K562 (cell line): ENCODE data around the gene TTC31. TPM values are rescaled to one million over a fixed set of nuclear protein-coding genes. Genes with fewer than 3 reads are reported as not detected.

Source experiments
- ATAC-seq: fragments of 200-7000 bp; cut with Tn5 transposase; 3 replicates; pipeline ENCODE4 v1.9.1; 2020; ENCODE audit warnings: moderate library complexity
- BruUV-seq: library from RNA; stranded (reverse); fragments of 400-500 nt; replicated peaks from 2 replicates; lab custom pipeline; 2021; lab: Mats Ljungman, UMichigan
- CTCF ChIA-PET: fragments of 300-600 bp; formaldehyde crosslinking; extraction: SDS; loops from one replicate; lab custom pipeline; 2021; ENCODE audit warnings: low intra/inter-chr PET ratio; lab: Yijun Ruan, JAX
- POLR2A ChIA-PET: fragments of 300-600, 350-650 bp; sonication (Branson Sonifier 250); formaldehyde crosslinking; extraction: SDS; loops from one replicate; lab custom pipeline; 2021; ENCODE audit warnings: antibody characterized with exemption, inconsistent platforms; lab: Yijun Ruan, JAX
- DNase-seq, 4 experiments: peaks; one replicate each; pipeline versions ENCODE4 v3.0.0 to v3.0.0-alpha.2; 2011 to 2018; ENCODE audit warnings: low spot score in 3 of 4, mixed read lengths in 3 of 4; ENCODE audit errors: extremely low read depth in 1 of 4
- FAIRE-seq: peaks from 2 replicates; lab custom pipeline; 2011; peaks lifted over from hg19 to GRCh38; lab: Jason Lieb, UNC
- H2AFZ ChIP-seq: 2 replicates; pipeline ENCODE4 v1.6.0; 2011; ENCODE audit warnings: low read depth, low read length, control low read depth, inconsistent platforms
- H3K27ac ChIP-seq: fragments of 200-600 bp; 3 replicates; pipeline ENCODE4 v1.8.0; 2011; ENCODE audit warnings: low read depth, mild to moderate bottlenecking, control low read depth, inconsistent platforms, low read length, moderate library complexity, mixed read lengths; ENCODE audit errors: extremely low read depth
- H3K27me3 ChIP-seq, 2 experiments: fragments of 300-600 bp in 1 of 2; 2 replicates in 1 of 2; 3 replicates in 1 of 2; pipeline versions ENCODE4 v1.6.0 to v1.8.0; 2011; ENCODE audit warnings: inconsistent platforms in 2 of 2, low read length in 2 of 2, mild to moderate bottlenecking in 1 of 2, mixed read lengths in 1 of 2, moderate library complexity in 1 of 2; ENCODE audit not compliant: control insufficient read depth in 2 of 2, insufficient read depth in 2 of 2
- H3K36me3 ChIP-seq: fragments of 300-600 bp; 3 replicates; pipeline ENCODE4 v1.8.0; 2011; ENCODE audit warnings: mild to moderate bottlenecking, low read length, inconsistent platforms; ENCODE audit not compliant: control insufficient read depth, insufficient read depth
- H3K4me1 ChIP-seq, 2 experiments: fragments of 200-600 bp in 1 of 2; replicated peaks in 1 of 2; 2 replicates in 1 of 2; 3 replicates in 1 of 2; pipeline versions ENCODE4 v1.5.1 to v1.8.0; 2011; ENCODE audit warnings: inconsistent platforms in 2 of 2, low read length in 2 of 2, mild to moderate bottlenecking in 1 of 2, mixed read lengths in 1 of 2, moderate library complexity in 1 of 2; ENCODE audit not compliant: control insufficient read depth in 2 of 2, insufficient read depth in 2 of 2
- H3K4me2 ChIP-seq: 2 replicates; pipeline ENCODE4 v1.6.1; 2011; ENCODE audit warnings: low read length, control low read depth, inconsistent platforms, mixed read lengths; ENCODE audit not compliant: insufficient read depth
- H3K4me3 ChIP-seq: fragments of 200-600 bp; sonication (generic), shearing (Covaris generic); 2 replicates; pipeline ENCODE4 v1.5.1; 2016; ENCODE audit warnings: control low read depth, inconsistent platforms
- H3K79me2 ChIP-seq: fragments of 200-600 bp; 3 replicates; pipeline ENCODE4 v1.8.0; 2011; ENCODE audit warnings: low read length, inconsistent platforms; ENCODE audit not compliant: control insufficient read depth, insufficient read depth
- H3K9ac ChIP-seq, 2 experiments: 2 replicates each; pipeline versions ENCODE4 v1.6.0 to v1.6.1; 2011; ENCODE audit warnings: low read depth in 2 of 2, low read length in 2 of 2, control low read depth in 1 of 2, inconsistent platforms in 1 of 2, mild to moderate bottlenecking in 1 of 2, mixed read lengths in 1 of 2; ENCODE audit not compliant: insufficient read depth in 1 of 2
- H3K9me1 ChIP-seq: one replicate; pipeline ENCODE4 v1.6.0; 2011; ENCODE audit warnings: inconsistent platforms, mild to moderate bottlenecking, low read length, moderate library complexity; ENCODE audit not compliant: control insufficient read depth, insufficient read depth
- H3K9me3 ChIP-seq: replicated peaks from 2 replicates; pipeline ENCODE4 v1.5.1; 2011; ENCODE audit warnings: low read depth, low read length, inconsistent platforms; ENCODE audit not compliant: control insufficient read depth, insufficient read depth
- H4K20me1 ChIP-seq: replicated peaks from 2 replicates; pipeline ENCODE4 v1.6.1; 2011; ENCODE audit warnings: low read length, inconsistent platforms, mixed read lengths; ENCODE audit not compliant: control insufficient read depth, insufficient read depth
- ARNT ChIP-seq, 2 experiments: fragments of 450-650 bp; IDR thresholded peaks; 2 replicates each; pipeline ENCODE4 v1.6.1; 2016; ENCODE audit warnings: mild to moderate bottlenecking in 1 of 2
- BHLHE40 ChIP-seq: IDR thresholded peaks from 2 replicates; pipeline ENCODE4 v1.6.1; 2011; ENCODE audit warnings: low read length, improper control_type of control experiment
- BRCA1 ChIP-seq, 2 experiments: fragments of 450-650 bp in 1 of 2; sonication (generic) in 1 of 2; formaldehyde crosslinking in 1 of 2; IDR thresholded peaks; 2 replicates each; pipeline versions ENCODE4 v1.5.0 to v1.6.1; 2017 to 2020; ENCODE audit warnings: mild to moderate bottlenecking in 1 of 2, missing genetic modification reagents in 1 of 2
- CTBP1 ChIP-seq: fragments of 450-650 bp; IDR thresholded peaks from 2 replicates; pipeline ENCODE4 v1.6.1; 2016; ENCODE audit warnings: borderline replicate concordance
- CXXC5 ChIP-seq: fragments of 250-450 bp; sonication (Bioruptor Pico); IDR thresholded peaks from 2 replicates; pipeline ENCODE4 v1.8.0; 2022; ENCODE audit warnings: inconsistent platforms, mild to moderate bottlenecking, moderate library complexity
- IRF2 ChIP-seq: sonication (generic); formaldehyde crosslinking; IDR thresholded peaks from 2 replicates; pipeline ENCODE4 v1.8.1; 2022; ENCODE audit warnings: mild to moderate bottlenecking, missing genetic modification reagents
- JUNB ChIP-seq: fragments of 450-650 bp; formaldehyde crosslinking; conservative IDR thresholded peaks from 2 replicates; pipeline ENCODE4 v1.4.0; 2020; ENCODE audit warnings: mild to moderate bottlenecking
- MAZ ChIP-seq, 2 experiments: fragments of 450-650 bp in 1 of 2; sonication (generic) in 1 of 2; formaldehyde crosslinking; IDR thresholded peaks in 1 of 2; conservative IDR thresholded peaks in 1 of 2; 2 replicates each; pipeline versions ENCODE4 v1.4.0 to v1.5.0; 2020; ENCODE audit warnings: mild to moderate bottlenecking in 1 of 2, missing genetic modification reagents in 1 of 2
- MTF1 ChIP-seq: fragments of 250-450 bp; sonication (Bioruptor Pico); IDR thresholded peaks from 2 replicates; pipeline ENCODE4 v1.9.0; 2021; ENCODE audit warnings: moderate library complexity, mild to moderate bottlenecking, inconsistent platforms, borderline replicate concordance
- MYNN ChIP-seq, 2 experiments: sonication (generic); formaldehyde crosslinking in 1 of 2; IDR thresholded peaks; 2 replicates each; pipeline versions ENCODE4 v1.5.0 to v1.6.1; 2016 to 2020; ENCODE audit warnings: antibody characterized with exemption in 1 of 2, missing genetic modification reagents in 1 of 2
- POLR2AphosphoS5 ChIP-seq: IDR thresholded peaks from 2 replicates; pipeline ENCODE4 v1.6.1; 2011; ENCODE audit warnings: mild to moderate bottlenecking, low read depth, low read length, moderate library complexity; ENCODE audit not compliant: control insufficient read depth, insufficient read depth
- RBM22 ChIP-seq: fragments of 200-400 bp; formaldehyde crosslinking; IDR thresholded peaks from 2 replicates; pipeline ENCODE4 v1.6.1; 2018; ENCODE audit warnings: low read length, low read depth; ENCODE audit not compliant: poor library complexity, severe bottlenecking
- SMAD3 ChIP-seq: fragments of 450-650 bp; formaldehyde crosslinking; conservative IDR thresholded peaks from 2 replicates; pipeline ENCODE4 v1.4.0; 2020; ENCODE audit warnings: mild to moderate bottlenecking
- TAF9B ChIP-seq: fragments of 450-650 bp; IDR thresholded peaks from 2 replicates; pipeline ENCODE4 v1.6.1; 2018; ENCODE audit warnings: mild to moderate bottlenecking; ENCODE audit not compliant: partially characterized antibody
- TBP ChIP-seq: optimal IDR thresholded peaks from 2 replicates; pipeline ENCODE3; 2011; ENCODE audit warnings: low read depth, low read length, improper control_type of control experiment
- TCF3 ChIP-seq: sonication (generic); formaldehyde crosslinking; IDR thresholded peaks from 2 replicates; pipeline ENCODE4 v1.4.0; 2020; ENCODE audit warnings: mild to moderate bottlenecking, missing genetic modification reagents
- WGBS: fragments of 100-300 bp; shearing (Covaris generic); methylation state at CpG from one replicate; pipeline ENCODE4 v1.1.6; 2016; ENCODE audit warnings: low coverage, mixed read lengths; ENCODE audit not compliant: insufficient coverage; ENCODE audit errors: missing lambda C conversion rate; 5-methylcytosine and 5-hydroxymethylcytosine counted together
- in situ Hi-C: fragments of 300-500 bp; cut with MboI; formaldehyde crosslinking; loops from 4 replicates; pipeline ENCODE4 v1.15.0; 2018; ENCODE audit warnings: inconsistent platforms, mixed read lengths
- intact Hi-C: fragments of 100-400 bp; cut with micrococcal nuclease; formaldehyde crosslinking; loops from 2 replicates; pipeline ENCODE4 v1.14.2; 2022
- polyA plus RNA-seq, 8 experiments: library from polyadenylated mRNA; depleted of rRNA in 4 of 8; stranded (reverse) in 5 of 8; unstranded in 3 of 8; fragments of >200 nt; fragmentation: Nextera tagmentation in 2 of 8; fragmentation: Illumina TruSeq in 1 of 8; extraction: Ambion mirVana in 2 of 8; extraction: Trizol in 1 of 8; gene quantifications; 2 replicates each; pipeline versions ENCODE4 v1.2.1 to v1.2.3, GENCODE V29; 2011 to 2014; ENCODE audit warnings: inconsistent platforms in 1 of 8, missing spikeins in 1 of 8
- total RNA-seq, 7 experiments: library from RNA; depleted of rRNA in 6 of 7; stranded (reverse); fragments of >200 nt in 6 of 7; fragmentation: Illumina TruSeq in 2 of 7; extraction: Trizol in 2 of 7; gene quantifications; 2 replicates each; pipeline versions ENCODE4 v1.2.1 to v1.2.3, GENCODE V29; 2011 to 2021; ENCODE audit warnings: low replicate concordance in 1 of 7
- TF ChIP-seq, protein P1 (sequence below): fragments of 250-450 bp; sonication (Bioruptor Pico); IDR thresholded peaks from 2 replicates; pipeline ENCODE4 v1.9.0; 2021; ENCODE audit warnings: mild to moderate bottlenecking, inconsistent platforms

The TTC31 gene
- total and polyA plus RNA-seq, 9 of the 15 experiments (the other 6 are each of a cell fraction or from before 2014, with no cell fraction given) = 4.7 to 30.5 (median 15.9) TPM

GRCh38 chr2:74502720-74503505 lies 20.0 kb downstream of the TTC31 start:
- peaks cover 13% of the 10 kb centered on the region; the same call in 2 of the 3 replicates for H3K36me3 ChIP-seq
- ChIA-PET CTCF (no interaction called here), POLR2A (interaction anchor here (0.6 to 1.6 kb wide), 13 partner anchors 9 to 440 kb away, joined by 3 to 6 read pairs (median 4); partner anchors contain the start of genes AUP1, CCDC142, HTRA2 and TTC31)
- WGBS = under 1% methylated on average over 60 of the region's 67 CpGs
- intact Hi-C loops = loop anchor here (1.0 to 5.0 kb wide), 2 partner anchors 20 to 69 kb away; partner anchors contain the start of gene TTC31
- ATAC-seq = peak; percentile 82
- no peaks in the 10 kb centered on the region for H4K20me1 ChIP-seq
- H3K9me3 ChIP-seq = no peaks in the 10 kb centered on the region
- peak overlapping the region; percentile 97 for H2AFZ ChIP-seq
- FAIRE-seq = peak; percentile 89
- peaks cover 29 to 69% of the 10 kb centered on the region in 2 experiments; a peak in 4 of 5 replicates for H3K4me1 ChIP-seq
- H3K4me3 ChIP-seq = peak overlapping the region; percentile 40
- in situ Hi-C loops = no loop called here
- peak overlapping the region; percentile 87 to 94 for H3K9ac ChIP-seq
- no peaks in the 10 kb centered on the region for H3K27me3 ChIP-seq
- H3K27ac ChIP-seq = peak overlapping the region; percentile 79
- peak overlapping the region; percentile 95 for H3K4me2 ChIP-seq
- no peaks in the 10 kb centered on the region for H3K9me1 ChIP-seq
- DNase-seq = peak; percentile 77 to 94 (median 86)
- BruUV-seq = no TSS peak
- peaks cover 46% of the 10 kb centered on the region for H3K79me2 ChIP-seq
- TF ChIP-seq JUNB (CRISPR knock-in tag) (peak; percentile 66; the same call in 1 of the 2 replicates), MAZ (CRISPR knock-in tag; conservative IDR thresholded peaks at IDR 0.05 in 1 of 2, IDR thresholded peaks at IDR 0.05 in 1 of 2) (peak in 1 of 2 experiments; percentile 46; a peak in 3 of 4 replicates), BHLHE40 (peak; percentile 99), MYNN (IDR thresholded peaks at IDR 0.05) (no peak; the same call in 1 of the 2 replicates), MYNN (CRISPR knock-in tag; IDR thresholded peaks at IDR 0.05) (no peak), CTBP1 (peak; percentile 79), TAF9B (peak; percentile 72), TBP (peak; percentile 77), CXXC5 (CRISPR knock-in tag) (peak; percentile 83), RBM22 (peak; percentile 40), IRF2 (CRISPR knock-in tag) (no peak), TCF3 (CRISPR knock-in tag) (no peak; the same call in 1 of the 2 replicates), BRCA1 (IDR thresholded peaks at IDR 0.05) (no peak), BRCA1 (CRISPR knock-in tag; IDR thresholded peaks at IDR 0.05) (no peak), POLR2AphosphoS5 (peak; percentile 48; the same call in 1 of the 2 replicates), MTF1 (CRISPR knock-in tag) (no peak), ARNT (IDR thresholded peaks at IDR 0.05) (0 out of 4 replicates have a peak, but pooled peaks of 1 of the 2 experiments have one; percentile 18), SMAD3 (CRISPR knock-in tag) (no peak)
- TF ChIP-seq, protein P1, sequence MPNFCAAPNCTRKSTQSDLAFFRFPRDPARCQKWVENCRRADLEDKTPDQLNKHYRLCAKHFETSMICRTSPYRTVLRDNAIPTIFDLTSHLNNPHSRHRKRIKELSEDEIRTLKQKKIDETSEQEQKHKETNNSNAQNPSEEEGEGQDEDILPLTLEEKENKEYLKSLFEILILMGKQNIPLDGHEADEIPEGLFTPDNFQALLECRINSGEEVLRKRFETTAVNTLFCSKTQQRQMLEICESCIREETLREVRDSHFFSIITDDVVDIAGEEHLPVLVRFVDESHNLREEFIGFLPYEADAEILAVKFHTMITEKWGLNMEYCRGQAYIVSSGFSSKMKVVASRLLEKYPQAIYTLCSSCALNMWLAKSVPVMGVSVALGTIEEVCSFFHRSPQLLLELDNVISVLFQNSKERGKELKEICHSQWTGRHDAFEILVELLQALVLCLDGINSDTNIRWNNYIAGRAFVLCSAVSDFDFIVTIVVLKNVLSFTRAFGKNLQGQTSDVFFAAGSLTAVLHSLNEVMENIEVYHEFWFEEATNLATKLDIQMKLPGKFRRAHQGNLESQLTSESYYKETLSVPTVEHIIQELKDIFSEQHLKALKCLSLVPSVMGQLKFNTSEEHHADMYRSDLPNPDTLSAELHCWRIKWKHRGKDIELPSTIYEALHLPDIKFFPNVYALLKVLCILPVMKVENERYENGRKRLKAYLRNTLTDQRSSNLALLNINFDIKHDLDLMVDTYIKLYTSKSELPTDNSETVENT (CRISPR knock-in tag) = peak; percentile 69; the same call in 1 of the 2 replicates
